Loucy (cell line): ENCODE results near the gene KCNJ1.

ENCODE experiments used
- H2AFZ ChIP-seq: fragments of 200-600 bp; sonication (generic); 2 replicates; pipeline ENCODE4 v1.6.0; 2016; ENCODE audit warnings: antibody characterized with exemption, mild to moderate bottlenecking, low read length, moderate library complexity
- H3F3A ChIP-seq: fragments of 200-600 bp; 2 replicates; pipeline ENCODE4 v1.6.0; 2016; ENCODE audit warnings: antibody characterized with exemption, low read depth, mild to moderate bottlenecking
- H3K27me3 ChIP-seq: fragments of 200-600 bp; sonication (generic); 2 replicates; pipeline ENCODE4 v1.6.1; 2014; ENCODE audit warnings: low read length, mild to moderate bottlenecking; ENCODE audit not compliant: insufficient read depth, poor library complexity, severe bottlenecking
- H3K36me3 ChIP-seq: fragments of 200-600 bp; sonication (generic); 2 replicates; pipeline ENCODE4 v1.6.1; 2016; ENCODE audit warnings: low read length; ENCODE audit not compliant: insufficient read depth
- H3K4me1 ChIP-seq: fragments of 200-600 bp; sonication (generic); 2 replicates; pipeline ENCODE4 v1.5.1; 2014; ENCODE audit warnings: low read length, mild to moderate bottlenecking; ENCODE audit not compliant: insufficient read depth, poor library complexity, severe bottlenecking
- H3K4me2 ChIP-seq: fragments of 200-600 bp; sonication (generic); 2 replicates; pipeline ENCODE4 v1.6.0; 2014; ENCODE audit warnings: antibody characterized with exemption, low read length, low read depth, mild to moderate bottlenecking; ENCODE audit not compliant: poor library complexity, severe bottlenecking
- H3K4me3 ChIP-seq: fragments of 200-600 bp; sonication (generic); 2 replicates; pipeline ENCODE4 v1.5.1; 2014; ENCODE audit warnings: low read length, mild to moderate bottlenecking, mixed read lengths; ENCODE audit not compliant: poor library complexity, severe bottlenecking
- H3K79me2 ChIP-seq: fragments of 200-600 bp; sonication (generic); 2 replicates; pipeline ENCODE4 v1.6.1; 2014; ENCODE audit warnings: low read length; ENCODE audit not compliant: insufficient read depth
- H3K9ac ChIP-seq: fragments of 200-600 bp; sonication (generic); 2 replicates; pipeline ENCODE4 v1.6.0; 2014; ENCODE audit warnings: mild to moderate bottlenecking, low read depth, low read length, moderate library complexity; ENCODE audit not compliant: poor library complexity, severe bottlenecking
- H3K9me2 ChIP-seq: fragments of 200-600 bp; sonication (generic); replicated peaks from 2 replicates; pipeline ENCODE4 v1.6.1; 2016; ENCODE audit warnings: low read depth, low read length, mixed read lengths
- H3K9me3 ChIP-seq: fragments of 200-600 bp; sonication (generic); 2 replicates; pipeline ENCODE4 v1.6.1; 2014; ENCODE audit warnings: mild to moderate bottlenecking, antibody characterized with exemption, low read length, low read depth; ENCODE audit not compliant: insufficient read depth
- H4K20me1 ChIP-seq: fragments of 200-600 bp; sonication (generic); 2 replicates; pipeline ENCODE4 v1.6.0; 2014; ENCODE audit warnings: antibody characterized with exemption, low read length, mild to moderate bottlenecking; ENCODE audit not compliant: insufficient read depth, poor library complexity, severe bottlenecking
- EZH2phosphoT487 ChIP-seq: fragments of 200-600 bp; IDR thresholded peaks from 2 replicates; pipeline ENCODE4 v1.6.1; 2018; ENCODE audit warnings: antibody characterized with exemption, mild to moderate bottlenecking, moderate library complexity, borderline replicate concordance
- TF ChIP-seq, protein P1 (sequence below): fragments of 200-600 bp; sonication (generic); conservative IDR thresholded peaks from 2 replicates; pipeline ENCODE4 v1.5.1; 2014; ENCODE audit warnings: mild to moderate bottlenecking, antibody characterized with exemption, low read length

KCNJ1 gene

DNA sequence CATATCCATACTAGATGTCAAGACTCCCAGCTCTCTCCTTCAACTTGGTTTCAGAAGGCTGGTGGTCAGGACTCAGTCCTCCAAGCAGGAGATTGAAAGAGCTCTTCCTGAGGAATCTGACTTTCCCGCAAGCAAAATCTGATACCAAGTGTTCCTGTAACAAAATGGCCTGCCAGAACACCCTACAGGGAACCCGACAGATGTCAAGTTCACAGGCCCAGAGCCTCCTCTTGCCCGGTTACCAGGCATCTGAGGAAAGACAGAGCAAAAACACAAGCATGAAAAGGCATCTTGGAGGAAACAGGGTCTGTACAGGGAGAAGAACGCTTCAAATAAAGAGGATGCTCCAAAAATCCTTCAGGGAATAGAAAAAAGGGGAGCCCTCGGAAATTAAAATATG, 15.4 kb upstream of the KCNJ1 start:
- TF ChIP-seq EZH2phosphoT487: no peak
- TF ChIP-seq, protein P1, sequence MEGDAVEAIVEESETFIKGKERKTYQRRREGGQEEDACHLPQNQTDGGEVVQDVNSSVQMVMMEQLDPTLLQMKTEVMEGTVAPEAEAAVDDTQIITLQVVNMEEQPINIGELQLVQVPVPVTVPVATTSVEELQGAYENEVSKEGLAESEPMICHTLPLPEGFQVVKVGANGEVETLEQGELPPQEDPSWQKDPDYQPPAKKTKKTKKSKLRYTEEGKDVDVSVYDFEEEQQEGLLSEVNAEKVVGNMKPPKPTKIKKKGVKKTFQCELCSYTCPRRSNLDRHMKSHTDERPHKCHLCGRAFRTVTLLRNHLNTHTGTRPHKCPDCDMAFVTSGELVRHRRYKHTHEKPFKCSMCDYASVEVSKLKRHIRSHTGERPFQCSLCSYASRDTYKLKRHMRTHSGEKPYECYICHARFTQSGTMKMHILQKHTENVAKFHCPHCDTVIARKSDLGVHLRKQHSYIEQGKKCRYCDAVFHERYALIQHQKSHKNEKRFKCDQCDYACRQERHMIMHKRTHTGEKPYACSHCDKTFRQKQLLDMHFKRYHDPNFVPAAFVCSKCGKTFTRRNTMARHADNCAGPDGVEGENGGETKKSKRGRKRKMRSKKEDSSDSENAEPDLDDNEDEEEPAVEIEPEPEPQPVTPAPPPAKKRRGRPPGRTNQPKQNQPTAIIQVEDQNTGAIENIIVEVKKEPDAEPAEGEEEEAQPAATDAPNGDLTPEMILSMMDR: no peak

DNA sequence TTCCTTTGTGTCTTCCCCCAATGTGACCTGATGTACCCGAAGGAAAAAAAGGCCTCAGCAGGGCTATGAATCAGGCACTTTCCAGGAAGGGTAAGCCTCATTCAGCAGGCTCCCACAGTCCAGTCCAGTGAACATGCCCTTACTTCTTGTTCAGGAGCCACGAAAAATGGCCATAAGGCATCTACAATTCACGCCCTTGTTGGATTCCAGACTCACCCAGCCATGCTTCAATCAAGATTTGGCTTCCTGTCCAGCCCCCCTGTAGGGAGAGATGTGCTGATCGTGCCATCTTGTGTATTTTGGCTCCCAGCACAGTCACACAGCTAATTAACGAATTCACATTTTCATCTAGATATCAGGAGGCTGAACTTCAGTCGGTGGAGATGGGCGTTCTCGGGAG, 14.1 kb upstream of the KCNJ1 start:
- H3K36me3 ChIP-seq: no peaks in the 10 kb centered on the region
- no peaks in the 10 kb centered on the region for H3K27me3 ChIP-seq

More for the DNA sequence above, 15.4 kb upstream of the KCNJ1 start:
- no peaks in the 10 kb centered on the region for H3K9me2 ChIP-seq
- no peak overlapping the region for H3K4me3 ChIP-seq
- H3K9me3 ChIP-seq: no peaks in the 10 kb centered on the region
- no peaks in the 10 kb centered on the region for H3K79me2 ChIP-seq
- no peaks in the 10 kb centered on the region for H4K20me1 ChIP-seq
- H3K4me1 ChIP-seq: peaks cover 9% of the 10 kb centered on the region
- no peak overlapping the region for H3K4me2 ChIP-seq
- H3K27me3 ChIP-seq: no peaks in the 10 kb centered on the region
- H3K9ac ChIP-seq: no peak overlapping the region
- H3K36me3 ChIP-seq: no peaks in the 10 kb centered on the region
- no peaks in the 10 kb centered on the region for H3F3A ChIP-seq
- H2AFZ ChIP-seq: no peak overlapping the region

DNA sequence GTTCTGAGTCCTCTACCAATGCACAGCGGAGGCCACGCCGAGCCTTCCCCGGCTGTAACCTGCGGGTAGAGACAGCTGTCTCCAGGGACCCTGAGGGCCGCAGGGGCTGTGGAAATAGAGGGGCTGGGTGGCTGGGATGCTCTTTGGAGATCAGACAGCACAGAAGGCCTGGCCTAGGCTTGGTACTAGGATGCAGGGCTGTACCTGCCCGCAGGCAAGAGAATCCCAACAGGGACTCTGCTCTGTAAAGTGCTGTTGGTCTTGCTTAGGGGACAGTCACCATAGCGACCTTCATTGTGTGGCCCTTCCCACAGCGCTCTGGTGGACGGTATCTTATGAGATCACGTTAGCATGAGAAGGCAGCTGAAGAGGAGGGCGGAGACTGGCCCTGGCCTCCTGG, 12.7 kb upstream of the KCNJ1 start:
- Histone ChIP-seq H3K4me3 (no peak overlapping the region), H3F3A (no peaks in the 10 kb centered on the region), H3K4me1 (no peaks in the 10 kb centered on the region), H3K9me3 (no peaks in the 10 kb centered on the region), H3K4me2 (no peak overlapping the region), H3K9me2 (no peaks in the 10 kb centered on the region), H3K27me3 (no peaks in the 10 kb centered on the region), H2AFZ (no peak overlapping the region), H3K79me2 (no peaks in the 10 kb centered on the region), H3K9ac (no peak overlapping the region), H4K20me1 (no peaks in the 10 kb centered on the region), H3K36me3 (no peaks in the 10 kb centered on the region)
- no peak for TF ChIP-seq EZH2phosphoT487
- TF ChIP-seq, protein P1: no peak

More for the DNA sequence above, 14.1 kb upstream of the KCNJ1 start:
- TF ChIP-seq, protein P1: no peak; the same call in 1 of the 2 replicates
- no peak for TF ChIP-seq EZH2phosphoT487
- H3K79me2 ChIP-seq: no peaks in the 10 kb centered on the region
- H3F3A ChIP-seq: no peaks in the 10 kb centered on the region
- H4K20me1 ChIP-seq: no peaks in the 10 kb centered on the region
- H3K9me2 ChIP-seq: no peaks in the 10 kb centered on the region
- no peak overlapping the region for H2AFZ ChIP-seq
- H3K4me1 ChIP-seq: no peaks in the 10 kb centered on the region
- no peaks in the 10 kb centered on the region for H3K9me3 ChIP-seq
- H3K9ac ChIP-seq: no peak overlapping the region
- H3K4me3 ChIP-seq: no peak overlapping the region
- no peak overlapping the region for H3K4me2 ChIP-seq
